Dedifferentiated amniotic fluid mesenchymal stem cell (primary cell): ENCODE results near the gene NCKAP5.

ENCODE experiments used
- DNase-seq: peaks from one replicate; pipeline ENCODE4 v3.0.0-alpha.2; 2016; ENCODE audit errors: extremely low spot score

Gene NCKAP5

DNA sequence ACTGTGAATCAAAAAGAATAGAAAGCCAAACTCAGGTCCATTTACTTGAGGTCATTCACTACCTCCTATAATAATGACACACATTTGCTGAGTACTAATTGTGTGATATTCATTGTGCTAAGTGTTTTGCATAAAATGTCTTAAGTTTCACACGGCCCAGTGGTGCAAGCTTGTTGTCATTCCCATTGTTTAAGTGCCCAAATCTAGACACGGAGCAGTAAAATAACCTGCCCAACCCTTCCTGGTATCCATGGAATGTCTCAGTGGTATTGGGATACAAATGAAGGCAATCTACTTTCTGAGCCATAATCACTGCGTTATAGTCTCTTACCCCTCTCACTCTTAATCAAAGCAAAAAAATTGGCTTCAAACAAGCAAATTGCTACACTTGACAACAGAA lies 233.3 kb downstream of the NCKAP5 start:
- DNase-seq, result no peak

DNA sequence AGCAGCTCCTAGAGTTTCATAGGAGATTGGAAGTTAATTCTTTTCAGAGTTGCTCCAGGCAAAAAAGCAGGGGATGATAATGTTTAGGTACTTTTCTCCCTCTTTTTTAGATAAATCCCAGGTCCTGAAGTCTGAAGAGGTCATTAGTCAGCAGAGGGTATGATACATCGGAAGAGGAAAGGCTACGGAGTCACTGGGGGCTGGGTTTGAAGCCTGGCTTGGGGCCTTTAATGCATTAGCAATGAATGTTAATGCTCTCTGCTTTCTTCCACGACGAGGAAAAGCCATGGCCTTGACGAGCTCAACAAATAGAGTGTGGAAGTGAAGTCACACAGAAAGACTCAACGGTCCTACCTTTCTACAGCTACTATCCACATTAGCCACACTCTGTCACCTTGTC lies 235.1 kb downstream of the NCKAP5 start:
- no peak for DNase-seq

DNA sequence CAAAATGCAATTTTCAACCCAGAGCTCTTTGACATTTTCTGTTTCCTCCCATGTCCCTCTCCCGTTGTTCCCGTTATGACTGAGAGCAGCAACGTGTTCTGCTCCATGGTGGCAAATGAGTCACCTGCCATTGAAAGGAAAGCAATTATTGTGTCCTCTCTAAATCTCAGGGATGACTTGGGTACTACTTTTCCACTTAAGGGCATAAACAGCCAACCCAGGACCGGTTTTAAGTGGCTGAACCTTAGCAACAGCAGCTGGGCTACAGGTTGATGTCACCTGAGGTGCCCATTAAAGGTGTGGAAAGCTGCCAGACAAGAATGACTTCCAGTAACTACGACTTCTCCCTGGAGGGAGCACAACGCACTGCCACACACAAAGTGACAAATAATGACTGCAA lies 236.8 kb downstream of the NCKAP5 start:
- no peak for DNase-seq

DNA sequence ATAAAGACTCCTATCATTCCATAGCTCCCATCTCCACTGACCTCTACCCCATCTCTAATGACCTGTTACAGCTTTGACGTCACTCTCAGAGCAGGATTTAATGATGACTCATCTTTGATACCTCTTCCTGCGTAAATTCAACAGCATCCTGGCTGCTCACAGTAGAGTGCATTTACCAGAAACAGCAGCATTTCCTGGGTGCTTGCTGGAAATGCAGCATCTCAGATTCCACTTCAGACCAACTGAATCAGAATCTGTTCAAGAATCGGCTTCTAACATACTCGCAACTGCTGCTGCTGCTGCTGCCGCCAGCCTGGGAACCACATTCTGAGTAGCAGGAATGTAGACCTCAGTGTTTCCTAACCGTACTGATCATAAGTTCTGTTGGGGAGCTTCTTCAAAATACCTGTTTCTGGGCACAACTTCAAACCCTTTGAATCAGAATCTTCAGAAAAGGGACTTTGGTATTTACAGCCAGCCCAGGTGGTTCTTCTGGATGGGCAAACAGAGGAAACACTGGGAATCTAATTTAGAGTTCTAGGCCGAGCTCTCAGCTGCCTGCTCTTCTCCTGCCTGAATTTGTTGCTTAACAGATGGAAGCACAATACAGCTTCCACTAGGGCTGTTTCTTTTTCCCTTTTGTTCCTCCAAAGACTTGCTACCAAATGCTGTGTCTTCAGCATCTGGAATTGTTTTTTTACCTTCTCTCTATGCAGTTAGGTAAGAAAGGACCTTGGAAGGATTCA lies 241.4 kb downstream of the NCKAP5 start:
- DNase-seq, result no peak

DNA sequence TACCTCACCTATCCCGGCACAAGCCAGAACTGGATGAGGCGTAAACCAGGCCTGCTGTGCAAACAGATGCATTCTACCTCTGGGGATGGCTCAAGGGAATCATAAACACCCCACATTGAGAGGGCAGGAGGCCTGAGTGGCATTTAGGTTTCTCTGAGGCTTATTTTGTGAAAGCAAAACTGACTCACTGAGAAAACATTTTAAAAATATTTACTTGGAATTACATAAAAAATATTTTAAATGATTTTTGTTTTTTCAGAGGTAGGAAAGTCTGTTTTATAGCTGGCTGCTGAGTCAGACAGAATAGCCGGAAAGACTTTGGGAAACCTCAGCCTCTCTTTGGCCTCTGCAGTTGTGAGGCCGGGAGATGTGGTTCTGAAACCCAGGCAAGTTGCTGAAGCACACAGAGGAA lies 244.1 kb downstream of the NCKAP5 start:
- peak; percentile 60 for DNase-seq

DNA sequence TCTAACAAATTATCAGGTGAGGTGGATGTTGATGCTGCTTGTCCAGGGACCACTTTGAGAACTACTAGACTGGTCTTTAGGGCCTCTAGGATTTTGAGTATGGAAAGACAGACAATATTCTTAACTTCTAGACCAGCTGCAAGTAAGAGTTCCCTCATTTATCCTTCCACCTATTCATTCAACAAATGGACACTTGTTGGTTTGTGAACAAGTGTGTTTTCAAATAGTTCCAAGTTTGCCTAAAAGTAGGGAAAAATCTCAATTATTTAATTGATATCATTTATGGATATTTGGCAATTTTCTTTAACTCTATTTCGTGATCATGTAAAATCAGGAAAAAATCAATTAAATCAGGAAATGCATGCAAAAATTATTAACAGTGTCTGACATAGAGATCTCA lies 245.4 kb downstream of the NCKAP5 start:
- DNase-seq, result no peak

DNA sequence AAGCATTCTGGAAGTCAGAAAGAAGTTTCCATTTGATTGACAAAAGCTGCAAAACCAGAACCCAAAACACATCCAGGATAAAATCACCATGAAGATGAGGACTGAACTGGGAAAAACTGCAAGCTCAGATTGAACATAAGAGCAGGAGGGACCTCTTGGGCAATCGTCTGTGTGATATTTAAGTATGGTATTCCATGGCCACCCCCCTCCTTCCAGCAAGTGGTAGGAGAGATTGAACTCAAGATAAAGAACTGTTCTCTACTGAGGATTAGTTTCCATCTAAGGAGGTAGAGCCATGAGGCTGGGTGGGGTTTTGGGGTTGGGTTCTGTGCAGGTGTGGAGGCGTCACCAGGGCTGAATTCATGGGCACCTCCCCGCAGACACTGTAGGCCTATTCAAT lies 251.1 kb downstream of the NCKAP5 start:
- DNase-seq, result no peak

DNA sequence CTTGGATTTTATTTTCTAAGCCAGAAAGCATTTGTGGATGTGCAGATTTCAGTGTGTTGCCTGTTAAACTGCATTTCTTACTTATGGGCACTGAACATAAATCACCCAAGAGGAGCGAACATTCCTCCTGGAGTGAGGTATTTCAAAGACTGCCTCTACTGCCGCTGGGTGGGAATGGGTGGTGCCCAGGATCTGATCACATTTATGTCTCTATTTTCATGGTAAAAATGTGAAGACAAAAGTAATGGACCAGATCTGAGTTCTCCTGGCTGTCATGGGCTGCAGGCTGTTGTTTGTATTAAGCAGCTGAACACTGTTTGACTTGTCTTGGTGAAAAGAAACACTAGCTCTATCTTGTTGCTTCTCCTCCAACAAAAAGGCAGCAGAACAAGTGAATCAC lies 251.7 kb downstream of the NCKAP5 start:
- DNase-seq, result no peak

DNA sequence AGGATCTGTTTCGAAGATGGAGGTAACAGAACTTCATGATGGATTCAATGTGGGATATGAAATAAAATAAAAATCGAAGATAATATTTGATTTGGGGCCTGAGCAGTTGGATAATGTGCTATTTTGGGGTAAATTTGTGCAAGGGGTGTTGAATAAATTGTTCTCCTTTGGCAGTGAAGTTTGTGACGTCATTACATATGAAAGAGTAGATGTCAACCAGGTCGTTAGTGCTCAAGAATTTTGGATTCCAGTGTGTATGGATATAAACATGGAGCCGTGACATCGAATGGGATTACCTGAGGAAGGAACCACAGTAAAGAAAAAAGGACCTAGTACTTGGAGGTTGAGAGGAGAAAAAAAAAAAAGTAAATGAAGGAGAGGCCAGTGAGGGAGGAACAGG lies 253.0 kb downstream of the NCKAP5 start:
- DNase-seq, result no peak

DNA sequence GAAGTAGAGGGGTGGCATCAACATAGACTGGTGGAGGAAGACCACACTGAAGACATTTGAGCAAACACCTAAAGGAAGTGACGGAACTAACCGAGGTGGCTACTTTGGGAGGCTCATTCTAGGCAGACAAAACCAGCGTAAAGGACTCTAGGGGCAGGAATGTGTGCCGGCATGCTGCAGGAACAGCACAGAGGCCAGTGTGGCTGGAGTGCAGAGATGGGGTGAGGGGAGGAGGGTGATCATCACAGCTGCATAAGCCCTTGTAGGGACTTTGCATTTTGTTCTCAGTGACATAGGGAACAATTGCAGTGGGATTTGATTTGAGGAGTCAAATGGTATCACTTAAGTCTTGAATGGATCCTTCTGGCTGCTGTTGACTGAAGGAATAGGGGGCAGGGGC lies 253.5 kb downstream of the NCKAP5 start:
- no peak for DNase-seq

DNA sequence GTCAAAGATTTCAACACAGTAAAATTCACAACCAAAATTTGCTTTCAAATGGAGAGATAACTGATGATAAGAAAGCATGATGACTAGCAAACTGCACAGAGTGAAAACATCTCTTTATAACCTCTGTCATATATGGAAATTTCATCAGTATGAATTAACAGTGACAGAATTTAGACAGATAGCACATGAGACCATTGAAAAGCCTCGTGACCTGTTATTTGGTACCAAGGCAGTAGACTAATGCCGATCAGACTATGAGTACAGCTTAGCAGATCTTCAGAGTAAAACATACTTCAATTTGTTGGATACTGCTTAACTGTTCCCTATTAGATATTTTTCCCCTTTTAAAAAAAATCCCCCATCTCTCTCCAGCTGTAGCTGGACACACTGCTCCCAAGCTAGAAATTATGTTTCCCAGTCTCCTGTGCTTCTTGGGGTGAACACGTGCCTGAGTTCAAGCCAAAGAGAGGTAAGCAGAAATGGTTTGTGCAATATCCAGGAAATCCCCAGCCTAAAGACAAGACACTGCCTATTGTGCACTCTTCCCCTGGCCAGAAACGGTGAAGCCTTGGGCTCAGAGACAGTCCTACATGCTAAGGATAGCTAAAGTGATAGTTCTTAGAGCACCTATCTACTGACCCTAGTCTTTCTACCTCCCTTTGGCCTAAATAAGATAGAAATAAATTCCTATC lies 256.1 kb downstream of the NCKAP5 start:
- DNase-seq, result no peak

DNA sequence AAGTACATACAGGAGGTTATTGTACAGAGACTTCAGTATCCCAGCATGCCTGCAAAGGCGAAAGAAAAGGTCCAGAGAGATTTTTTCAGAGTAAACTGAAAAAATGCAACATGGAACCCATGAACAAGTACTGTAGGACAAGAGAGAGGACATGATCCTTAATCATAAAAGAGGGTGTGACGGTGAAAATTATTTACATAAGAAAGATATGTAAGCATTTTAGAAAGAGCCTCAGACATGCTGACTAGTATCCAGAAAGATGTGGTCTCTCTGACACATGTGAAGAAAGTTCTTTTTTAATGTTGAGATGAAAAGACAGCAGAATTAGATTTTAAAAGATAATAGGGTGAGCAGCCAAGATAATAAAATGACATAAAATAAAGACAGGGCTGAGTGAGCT lies 262.0 kb downstream of the NCKAP5 start:
- DNase-seq, result no peak

DNA sequence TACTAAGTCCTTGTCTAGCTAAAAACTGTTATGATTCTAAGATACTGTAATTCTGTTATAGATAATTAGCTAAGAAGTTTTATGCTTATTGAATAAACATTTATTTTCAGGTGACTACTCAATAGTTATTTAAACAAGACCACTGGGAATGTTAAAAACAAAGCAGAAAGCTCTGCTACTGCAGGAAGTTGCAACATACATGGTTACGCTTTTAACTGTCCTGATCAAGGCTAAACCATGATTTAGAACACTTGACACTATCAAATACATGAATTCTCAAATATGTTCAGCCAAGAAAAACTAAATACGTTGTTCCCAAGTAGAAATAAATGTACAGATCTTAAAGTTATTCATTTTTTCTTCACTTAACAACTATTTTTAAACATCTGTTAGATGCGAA lies 263.9 kb downstream of the NCKAP5 start:
- DNase-seq, result no peak

DNA sequence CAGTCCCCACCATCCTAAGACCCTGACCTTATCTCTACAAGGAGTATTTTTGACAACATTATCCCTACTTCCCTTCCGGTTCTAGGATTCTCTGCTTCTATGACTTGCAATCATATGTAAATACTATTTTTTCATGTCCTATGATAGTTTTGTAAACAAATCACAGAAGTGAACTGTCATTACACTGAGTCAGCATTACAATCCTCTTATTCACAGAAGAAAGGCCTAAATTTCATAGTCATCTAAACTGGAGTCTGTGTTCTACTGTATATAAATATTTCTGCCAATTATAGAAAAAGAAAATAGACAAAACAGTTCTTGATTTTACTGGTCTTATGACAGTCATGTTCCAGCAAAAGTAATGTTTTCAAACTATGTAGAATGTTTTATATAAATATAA lies 265.1 kb downstream of the NCKAP5 start:
- peak; percentile 26 for DNase-seq

DNA sequence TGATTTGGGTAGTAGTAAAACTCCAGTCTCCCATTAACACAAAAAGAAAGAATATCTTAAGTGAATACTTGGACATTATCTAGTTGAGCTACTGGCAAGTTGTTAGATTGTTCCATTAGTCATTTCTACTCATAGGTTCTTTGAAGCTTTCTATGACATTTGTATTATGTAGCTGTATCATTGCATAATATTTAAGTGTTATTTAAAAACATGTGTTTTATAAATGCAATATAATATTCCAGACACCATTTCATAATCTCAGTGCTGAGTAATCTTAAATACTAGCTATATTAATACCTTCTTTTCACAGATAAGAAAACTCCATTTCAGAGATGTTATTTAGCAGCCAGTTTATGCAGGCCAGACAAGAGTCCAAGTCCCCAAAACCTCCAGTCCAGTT lies 271.9 kb downstream of the NCKAP5 start:
- no peak for DNase-seq

DNA sequence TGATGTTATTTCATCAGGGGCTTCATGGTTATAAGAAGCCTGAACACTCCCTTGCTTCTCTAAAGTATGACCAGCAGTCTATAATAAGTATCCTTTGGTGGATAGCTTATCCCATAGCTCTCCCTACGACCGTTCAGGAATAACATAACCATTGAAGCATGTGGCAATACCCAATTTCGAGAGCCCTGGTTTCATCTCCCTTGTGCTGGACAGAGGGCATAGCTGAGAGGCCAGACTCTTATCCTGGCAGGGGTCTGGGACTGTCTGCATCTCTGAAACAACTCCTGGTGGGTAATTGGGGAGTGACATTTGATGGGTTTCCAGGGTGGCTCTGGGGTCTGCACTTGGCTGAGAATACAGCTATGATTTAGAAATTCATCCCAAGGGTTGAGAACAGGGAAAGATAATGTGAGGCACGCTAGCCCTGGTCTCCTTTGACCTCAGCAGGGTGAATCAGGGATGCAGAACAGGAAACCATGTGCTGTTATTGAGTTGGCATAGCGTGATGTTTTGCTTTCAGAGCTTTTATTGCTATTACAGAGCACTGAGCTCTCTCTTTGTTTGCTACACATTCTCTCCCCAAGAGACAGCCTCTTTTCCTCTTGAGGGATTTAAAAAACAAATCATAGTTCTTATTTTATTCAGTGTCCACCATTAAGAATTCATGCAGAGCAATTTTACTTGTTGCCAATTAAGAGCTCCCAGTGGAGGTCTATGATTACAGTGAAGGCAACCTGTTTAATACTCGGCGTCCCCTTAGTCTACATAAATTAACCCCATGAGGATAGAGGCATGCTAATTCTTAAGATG lies 274.5 kb downstream of the NCKAP5 start:
- DNase-seq, result no peak

DNA sequence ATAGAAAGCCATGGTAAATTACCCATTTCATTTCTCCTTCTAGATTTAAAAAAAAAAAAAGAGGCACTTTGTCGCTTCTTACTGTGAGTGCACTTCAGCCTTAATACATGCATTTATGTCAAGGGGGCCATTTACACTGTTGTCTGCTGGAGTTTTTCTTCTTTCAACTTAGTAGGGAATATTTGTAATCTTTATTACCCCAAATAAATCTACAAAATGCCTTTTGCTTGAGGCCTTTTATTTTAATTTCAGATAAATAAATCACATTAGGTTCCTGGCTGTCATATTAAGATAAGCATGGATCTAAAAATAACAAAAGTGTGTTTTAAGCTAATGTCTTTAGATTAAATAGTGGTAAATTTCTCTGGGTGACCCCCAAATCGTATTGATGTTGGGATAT lies 276.0 kb downstream of the NCKAP5 start:
- DNase-seq, result no peak

DNA sequence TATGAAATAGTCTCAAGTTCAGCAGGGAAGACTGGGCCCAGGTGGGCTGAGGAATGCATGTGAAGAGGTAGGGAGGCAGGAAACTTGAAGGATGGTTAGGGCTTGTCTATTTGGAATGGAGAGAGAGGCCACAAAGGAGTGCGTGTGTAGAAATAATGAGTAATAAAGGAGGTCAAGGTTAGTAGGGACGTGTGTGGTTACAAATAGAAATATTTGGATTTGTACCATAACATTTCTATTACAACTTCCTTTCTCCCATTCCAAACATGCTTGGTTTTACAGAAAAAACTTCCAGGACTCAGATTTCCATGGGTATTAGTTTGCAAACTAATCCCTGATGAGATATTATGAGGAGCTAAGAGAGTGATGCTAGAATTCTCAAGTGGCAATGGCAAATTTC lies 280.6 kb downstream of the NCKAP5 start:
- peak; percentile 37 for DNase-seq

DNA sequence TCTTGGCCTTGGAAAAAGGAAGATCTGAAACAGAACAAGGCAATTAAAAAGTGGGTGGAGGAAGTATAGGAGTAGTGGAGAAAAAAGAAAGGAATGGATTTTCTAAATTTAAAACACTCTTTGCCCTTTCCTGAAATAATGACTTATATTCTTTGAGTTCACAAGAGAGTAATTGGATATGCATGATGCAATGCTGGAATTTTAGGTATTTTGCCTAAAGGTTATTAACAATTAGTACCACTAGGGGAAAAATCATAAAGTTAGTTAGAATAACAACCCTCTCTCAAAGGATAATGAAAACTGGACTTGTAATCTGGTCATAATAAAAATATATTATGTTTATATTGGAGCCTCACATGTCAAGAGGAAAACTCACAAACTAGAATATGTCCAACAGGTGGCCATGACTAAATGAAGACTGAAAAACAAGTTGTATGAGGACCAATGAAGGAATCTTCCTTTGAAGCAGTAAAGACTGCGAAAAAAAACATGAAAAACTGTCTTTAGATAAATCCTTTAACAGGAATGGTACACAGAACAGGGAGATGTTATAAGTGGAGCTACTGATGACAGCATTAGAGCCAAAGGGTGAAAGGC lies 281.8 kb downstream of the NCKAP5 start:
- no peak for DNase-seq

DNA sequence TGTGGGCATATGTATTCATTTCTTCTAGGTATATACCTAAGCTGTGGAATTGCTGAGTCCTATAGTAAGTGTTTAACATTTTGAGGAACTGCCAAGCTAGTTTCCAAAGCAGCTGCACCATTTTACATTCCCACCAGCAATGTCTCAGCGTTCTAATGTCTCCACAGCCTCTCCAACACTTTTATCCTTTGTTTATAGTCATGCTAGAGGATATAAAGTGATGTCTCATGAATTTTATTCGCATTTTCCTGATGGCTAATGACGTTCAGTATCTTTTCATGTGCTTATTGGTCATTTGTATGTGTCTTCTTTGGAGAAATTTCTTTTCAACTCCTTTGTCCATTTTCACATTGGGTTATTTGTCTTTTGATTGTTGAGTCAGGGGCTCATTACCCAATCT lies 295.2 kb downstream of the NCKAP5 start:
- no peak for DNase-seq

DNA sequence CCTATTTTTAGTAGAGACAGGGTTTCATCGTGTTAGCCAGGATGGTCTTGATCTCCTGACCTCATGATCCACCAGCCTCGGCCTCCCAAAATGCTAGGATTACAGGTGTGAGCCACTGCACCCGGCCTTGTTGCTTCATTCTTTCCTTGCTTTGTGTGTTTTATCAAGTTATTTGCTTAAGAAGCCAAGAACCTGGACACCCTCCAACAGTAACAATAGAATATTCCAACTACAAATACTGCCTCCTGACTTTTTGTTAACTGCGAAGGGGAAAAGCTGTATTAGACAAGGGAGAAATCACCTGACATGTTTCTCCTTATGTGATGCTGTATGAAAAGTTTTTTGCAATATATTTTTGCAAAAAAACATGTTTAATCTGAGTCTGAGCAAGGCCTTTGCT lies 297.2 kb downstream of the NCKAP5 start:
- no peak for DNase-seq

DNA sequence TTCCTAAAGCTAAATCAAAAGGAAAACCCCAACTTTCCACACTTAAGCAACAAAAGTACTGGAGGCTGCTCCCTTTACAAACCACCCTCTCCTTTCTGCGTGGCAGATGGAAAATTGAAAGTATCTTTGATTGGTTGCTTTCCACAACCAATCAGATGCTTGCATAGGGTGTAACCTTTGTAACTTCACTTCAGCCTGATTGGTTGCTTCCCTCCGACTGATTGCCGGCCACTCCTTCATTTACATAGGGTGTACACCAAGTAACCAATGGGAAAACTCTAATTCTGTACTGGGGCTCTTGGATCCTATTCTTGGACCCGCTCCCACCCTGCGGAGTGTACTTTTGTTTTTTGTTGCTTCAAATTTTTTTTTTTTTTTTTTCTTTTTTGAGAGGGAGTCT lies 297.7 kb downstream of the NCKAP5 start:
- no peak for DNase-seq
